NB4 (cell line): ENCODE measurements around the gene ZFAND3.
"Not testable (repeated sequence)": the region's sequence is repeated elsewhere in the genome, so short reads cannot be mapped to it uniquely, and the experiment has no call there.

Experiments
- DNase-seq: peaks from one replicate; pipeline ENCODE4 v3.0.0; 2010; ENCODE audit warnings: low read depth
- H3K4me3 ChIP-seq: one replicate; pipeline ENCODE4 v1.5.1; 2011; ENCODE audit warnings: mild to moderate bottlenecking, low read depth, low read length, moderate library complexity
- CTCF ChIP-seq: IDR thresholded peaks from one replicate; pipeline ENCODE4 v1.5.1; 2012; ENCODE audit warnings: low read depth, low read length
- MAX ChIP-seq: IDR thresholded peaks from 2 replicates; pipeline ENCODE4 v1.6.1; 2011; ENCODE audit warnings: low read depth, low read length
- MYC ChIP-seq: IDR thresholded peaks from 2 replicates; pipeline ENCODE4 v1.6.1; 2011; ENCODE audit warnings: low read depth, low read length
- POLR2A ChIP-seq: IDR thresholded peaks from 2 replicates; pipeline ENCODE4 v1.6.1; 2011; ENCODE audit warnings: mild to moderate bottlenecking; ENCODE audit not compliant: insufficient read length; ENCODE audit errors: extremely low read depth

Gene ZFAND3

GRCh38 chr6:37988127-37988526 lies 168.6 kb downstream of the ZFAND3 start:
- no peak for DNase-seq
- TF ChIP-seq POLR2A (no peak), MYC (no peak), MAX (no peak), CTCF (no peak)
- H3K4me3 ChIP-seq: no peak overlapping the region

- TF ChIP-seq POLR2A: no peak
- no peak for TF ChIP-seq MYC
- TF ChIP-seq MAX: no peak
- TF ChIP-seq CTCF: no peak
- DNase-seq: no peak
- no peak overlapping the region for H3K4me3 ChIP-seq
These were observed 169.2 kb downstream of the ZFAND3 start for GRCh38 chr6:37988696-37989095.

- no peak overlapping the region for H3K4me3 ChIP-seq
- TF ChIP-seq MYC (no peak), POLR2A (no peak), MAX (no peak), CTCF (no peak)
- DNase-seq: no peak
These were observed 171.4 kb downstream of the ZFAND3 start for GRCh38 chr6:37990762-37991525.

GRCh38 chr6:37992749-37993148 lies 173.2 kb downstream of the ZFAND3 start:
- DNase-seq: no peak
- no peak overlapping the region for H3K4me3 ChIP-seq
- no peak for TF ChIP-seq POLR2A
- no peak for TF ChIP-seq MAX
- TF ChIP-seq MYC: no peak
- no peak for TF ChIP-seq CTCF

GRCh38 chr6:37993194-37993593 lies 173.7 kb downstream of the ZFAND3 start:
- H3K4me3 ChIP-seq, DNase-seq: not testable (repeated sequence)

GRCh38 chr6:37993596-37993995 lies 174.1 kb downstream of the ZFAND3 start:
- no peak for DNase-seq

More at GRCh38 chr6:37993596-37993995, 174.1 kb downstream of the ZFAND3 start:
- TF ChIP-seq MAX (no peak), CTCF (no peak), POLR2A (no peak), MYC (no peak)
- no peak overlapping the region for H3K4me3 ChIP-seq
